Uterine smooth muscle cell (primary cell): ENCODE results near the gene CYP2A6. TPM values are rescaled to one million over a fixed set of nuclear protein-coding genes. Genes with fewer than 3 reads are reported as not detected.

Experiments used
- total RNA-seq: library from RNA; depleted of rRNA; stranded (reverse); fragments of >200 nt; gene quantifications from 2 replicates; pipeline ENCODE4 v1.2.3, GENCODE V29; 2014

The CYP2A6 gene
- not detected in 2 replicates for total RNA-seq

GRCh38 chr19:40850277-40850676 lies at the start of gene CYP2A6:
CYP2A6 (minus strand) TSS chr19:40850447; CDS start chr19:40850426, 21 bp downstream.

GRCh38 chr19:40882062-40882461 lies 31.8 kb upstream of the CYP2A6 start, which contains the start of gene CYP2A7:
CYP2A7 (minus strand) TSS chr19:40882231; CDS start chr19:40882210, 21 bp downstream.

GRCh38 chr19:40798683-40799557 lies 51.3 kb downstream of the CYP2A6 start, which contains the start of gene EGLN2:
EGLN2 (plus strand) TSS chr19:40799191; CDS start chr19:40800573, 1,382 bp downstream.

Other genes starting within 250 kb of the CYP2A6 start
- gene LTBP4, start 249.1 kb downstream of the CYP2A6 start, total RNA-seq: 25.6 and 38.9 TPM in 2 replicates
- gene NUMBL, start 159.8 kb downstream of the CYP2A6 start, total RNA-seq: 29.7 and 42.2 TPM in 2 replicates
- gene COQ8B, start 133.6 kb downstream of the CYP2A6 start, total RNA-seq: 31.9 and 32.4 TPM in 2 replicates
- 16.5 and 20.7 TPM in 2 replicates for gene ITPKC, start 133.3 kb downstream of the CYP2A6 start, total RNA-seq
- gene ACTMAP, start 100.0 kb downstream of the CYP2A6 start, total RNA-seq: 0.77 and 1.1 TPM in 2 replicates
- gene SNRPA, start 99.2 kb downstream of the CYP2A6 start, total RNA-seq: 36.0 and 39.5 TPM in 2 replicates
- 0.22 and 0.62 TPM in 2 replicates for gene MIA, start 74.9 kb downstream of the CYP2A6 start, total RNA-seq
- 9.7 and 13.2 TPM in 2 replicates for gene RAB4B, start 72.2 kb downstream of the CYP2A6 start, total RNA-seq
- 116 and 117 TPM in 2 replicates for gene EGLN2, start 51.3 kb downstream of the CYP2A6 start, total RNA-seq
- gene CYP2A7, start 31.8 kb upstream of the CYP2A6 start, total RNA-seq: not detected in 2 replicates
- gene CYP2B6, start 140.8 kb upstream of the CYP2A6 start, total RNA-seq: not detected in 2 replicates
- gene CYP2A13, start 238.0 kb upstream of the CYP2A6 start, total RNA-seq: not detected in 2 replicates